ENCODE results near the gene ADARB1. TPM values are rescaled to one million over a fixed set of nuclear protein-coding genes. Genes with fewer than 3 reads are reported as not detected.

Gene ADARB1
- total and polyA plus RNA-seq, 9 of the 15 experiments (the other 6 are each of a cell fraction or from before 2014, with no cell fraction given), result 6.7 to 16.0 (median 8.3) TPM

DNA sequence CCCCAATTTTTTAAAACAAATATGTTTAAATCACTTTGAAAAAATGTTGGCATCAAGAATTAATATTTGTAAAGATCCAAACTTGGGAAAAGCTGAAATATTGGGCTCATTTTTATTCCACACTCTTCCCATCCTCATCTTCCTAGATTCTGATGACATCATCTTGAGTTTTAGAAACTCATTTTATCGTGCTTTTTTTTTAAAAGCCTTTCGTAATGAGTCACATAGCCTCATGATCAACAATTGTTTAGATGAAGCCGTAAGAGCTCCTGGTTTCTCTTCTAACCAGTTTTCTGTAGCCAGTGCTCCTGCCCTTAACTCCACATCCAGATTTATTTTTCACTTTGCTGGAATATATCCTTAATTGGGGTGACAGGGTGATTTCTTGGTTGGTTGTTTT, 134.7 kb downstream of the ADARB1 start (continued):
- 0 out of 2 replicates have a peak, but pooled peaks have one; percentile 12 for TF ChIP-seq JUN (IDR thresholded peaks at IDR 0.05; ENCODE audit: borderline replicate concordance, low read depth, low read length)
- no peak for TF ChIP-seq JUN (CRISPR knock-in tag; IDR thresholded peaks at IDR 0.05; ENCODE audit: borderline replicate concordance)
- TF ChIP-seq, protein P1, sequence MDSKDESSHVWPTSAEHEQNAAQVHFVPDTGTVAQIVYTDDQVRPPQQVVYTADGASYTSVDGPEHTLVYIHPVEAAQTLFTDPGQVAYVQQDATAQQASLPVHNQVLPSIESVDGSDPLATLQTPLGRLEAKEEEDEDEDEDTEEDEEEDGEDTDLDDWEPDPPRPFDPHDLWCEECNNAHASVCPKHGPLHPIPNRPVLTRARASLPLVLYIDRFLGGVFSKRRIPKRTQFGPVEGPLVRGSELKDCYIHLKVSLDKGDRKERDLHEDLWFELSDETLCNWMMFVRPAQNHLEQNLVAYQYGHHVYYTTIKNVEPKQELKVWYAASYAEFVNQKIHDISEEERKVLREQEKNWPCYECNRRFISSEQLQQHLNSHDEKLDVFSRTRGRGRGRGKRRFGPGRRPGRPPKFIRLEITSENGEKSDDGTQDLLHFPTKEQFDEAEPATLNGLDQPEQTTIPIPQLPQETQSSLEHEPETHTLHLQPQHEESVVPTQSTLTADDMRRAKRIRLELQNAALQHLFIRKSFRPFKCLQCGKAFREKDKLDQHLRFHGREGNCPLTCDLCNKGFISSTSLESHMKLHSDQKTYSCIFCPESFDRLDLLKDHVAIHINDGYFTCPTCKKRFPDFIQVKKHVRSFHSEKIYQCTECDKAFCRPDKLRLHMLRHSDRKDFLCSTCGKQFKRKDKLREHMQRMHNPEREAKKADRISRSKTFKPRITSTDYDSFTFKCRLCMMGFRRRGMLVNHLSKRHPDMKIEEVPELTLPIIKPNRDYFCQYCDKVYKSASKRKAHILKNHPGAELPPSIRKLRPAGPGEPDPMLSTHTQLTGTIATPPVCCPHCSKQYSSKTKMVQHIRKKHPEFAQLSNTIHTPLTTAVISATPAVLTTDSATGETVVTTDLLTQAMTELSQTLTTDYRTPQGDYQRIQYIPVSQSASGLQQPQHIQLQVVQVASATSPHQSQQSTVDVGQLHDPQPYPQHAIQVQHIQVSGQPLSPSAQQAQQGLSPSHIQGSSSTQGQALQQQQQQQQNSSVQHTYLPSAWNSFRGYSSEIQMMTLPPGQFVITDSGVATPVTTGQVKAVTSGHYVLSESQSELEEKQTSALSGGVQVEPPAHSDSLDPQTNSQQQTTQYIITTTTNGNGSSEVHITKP (IDR thresholded peaks at IDR 0.05; ENCODE audit: partially characterized antibody), result no peak
- TF ChIP-seq DMBX1 (CRISPR knock-in tag; IDR thresholded peaks at IDR 0.05; ENCODE audit: borderline replicate concordance), result no peak
- no peak for TF ChIP-seq IRF2 (CRISPR knock-in tag; IDR thresholded peaks at IDR 0.05)
- TF ChIP-seq, protein P2, sequence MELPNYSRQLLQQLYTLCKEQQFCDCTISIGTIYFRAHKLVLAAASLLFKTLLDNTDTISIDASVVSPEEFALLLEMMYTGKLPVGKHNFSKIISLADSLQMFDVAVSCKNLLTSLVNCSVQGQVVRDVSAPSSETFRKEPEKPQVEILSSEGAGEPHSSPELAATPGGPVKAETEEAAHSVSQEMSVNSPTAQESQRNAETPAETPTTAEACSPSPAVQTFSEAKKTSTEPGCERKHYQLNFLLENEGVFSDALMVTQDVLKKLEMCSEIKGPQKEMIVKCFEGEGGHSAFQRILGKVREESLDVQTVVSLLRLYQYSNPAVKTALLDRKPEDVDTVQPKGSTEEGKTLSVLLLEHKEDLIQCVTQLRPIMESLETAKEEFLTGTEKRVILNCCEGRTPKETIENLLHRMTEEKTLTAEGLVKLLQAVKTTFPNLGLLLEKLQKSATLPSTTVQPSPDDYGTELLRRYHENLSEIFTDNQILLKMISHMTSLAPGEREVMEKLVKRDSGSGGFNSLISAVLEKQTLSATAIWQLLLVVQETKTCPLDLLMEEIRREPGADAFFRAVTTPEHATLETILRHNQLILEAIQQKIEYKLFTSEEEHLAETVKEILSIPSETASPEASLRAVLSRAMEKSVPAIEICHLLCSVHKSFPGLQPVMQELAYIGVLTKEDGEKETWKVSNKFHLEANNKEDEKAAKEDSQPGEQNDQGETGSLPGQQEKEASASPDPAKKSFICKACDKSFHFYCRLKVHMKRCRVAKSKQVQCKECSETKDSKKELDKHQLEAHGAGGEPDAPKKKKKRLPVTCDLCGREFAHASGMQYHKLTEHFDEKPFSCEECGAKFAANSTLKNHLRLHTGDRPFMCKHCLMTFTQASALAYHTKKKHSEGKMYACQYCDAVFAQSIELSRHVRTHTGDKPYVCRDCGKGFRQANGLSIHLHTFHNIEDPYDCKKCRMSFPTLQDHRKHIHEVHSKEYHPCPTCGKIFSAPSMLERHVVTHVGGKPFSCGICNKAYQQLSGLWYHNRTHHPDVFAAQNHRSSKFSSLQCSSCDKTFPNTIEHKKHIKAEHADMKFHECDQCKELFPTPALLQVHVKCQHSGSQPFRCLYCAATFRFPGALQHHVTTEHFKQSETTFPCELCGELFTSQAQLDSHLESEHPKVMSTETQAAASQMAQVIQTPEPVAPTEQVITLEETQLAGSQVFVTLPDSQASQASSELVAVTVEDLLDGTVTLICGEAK (IDR thresholded peaks at IDR 0.05), result no peak
- TF ChIP-seq, protein P2 (CRISPR knock-in tag; IDR thresholded peaks at IDR 0.05), result no peak
- TF ChIP-seq, protein P3, sequence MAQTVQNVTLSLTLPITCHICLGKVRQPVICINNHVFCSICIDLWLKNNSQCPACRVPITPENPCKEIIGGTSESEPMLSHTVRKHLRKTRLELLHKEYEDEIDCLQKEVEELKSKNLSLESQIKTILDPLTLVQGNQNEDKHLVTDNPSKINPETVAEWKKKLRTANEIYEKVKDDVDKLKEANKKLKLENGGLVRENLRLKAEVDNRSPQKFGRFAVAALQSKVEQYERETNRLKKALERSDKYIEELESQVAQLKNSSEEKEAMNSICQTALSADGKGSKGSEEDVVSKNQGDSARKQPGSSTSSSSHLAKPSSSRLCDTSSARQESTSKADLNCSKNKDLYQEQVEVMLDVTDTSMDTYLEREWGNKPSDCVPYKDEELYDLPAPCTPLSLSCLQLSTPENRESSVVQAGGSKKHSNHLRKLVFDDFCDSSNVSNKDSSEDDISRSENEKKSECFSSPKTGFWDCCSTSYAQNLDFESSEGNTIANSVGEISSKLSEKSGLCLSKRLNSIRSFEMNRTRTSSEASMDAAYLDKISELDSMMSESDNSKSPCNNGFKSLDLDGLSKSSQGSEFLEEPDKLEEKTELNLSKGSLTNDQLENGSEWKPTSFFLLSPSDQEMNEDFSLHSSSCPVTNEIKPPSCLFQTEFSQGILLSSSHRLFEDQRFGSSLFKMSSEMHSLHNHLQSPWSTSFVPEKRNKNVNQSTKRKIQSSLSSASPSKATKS (CRISPR knock-in tag; IDR thresholded peaks at IDR 0.05), result no peak
- 0 out of 2 replicates have a peak, but pooled peaks have one; percentile 53 for TF ChIP-seq JUNB (CRISPR knock-in tag; conservative IDR thresholded peaks at IDR 0.05)

Data from K562 (cell line).